ENCODE results near the gene ZFY. TPM values are rescaled to one million over a fixed set of nuclear protein-coding genes. Genes with fewer than 3 reads are reported as not detected.

Gene ZFY
- total and polyA plus RNA-seq, 2 of the 8 experiments (the other 6 are each of a cell fraction or from before 2014, with no cell fraction given): 1.5 to 8.9 TPM

- Histone ChIP-seq H3K14ac (ENCODE audit: insufficient read length) (no peak overlapping the region), H3K4me3 (ENCODE audit: extremely low read depth in 1 of 4, insufficient read depth in 2 of 4, low read depth in 3 of 4, low read length in 4 of 4) (no peak overlapping the region), H3K18ac (ENCODE audit: extremely low read depth, low read length) (no peak overlapping the region), H3K56ac (replicated peaks; ENCODE audit: insufficient read length, low read depth, low read length) (no peak overlapping the region), H2BK120ac (replicated peaks; ENCODE audit: low read depth, low read length) (no peak overlapping the region), H3K9me3 (ENCODE audit: insufficient read depth in 2 of 2, low read depth in 1 of 2, low read length in 1 of 2) (no peaks in the 10 kb centered on the region; a peak in 1 of 4 replicates), H3K23ac (ENCODE audit: insufficient read length) (no peak overlapping the region), H2AK5ac (ENCODE audit: low read depth, low read length) (no peak overlapping the region), H2BK20ac (ENCODE audit: low read length) (no peak overlapping the region), H3K4ac (replicated peaks; ENCODE audit: insufficient read length, low read depth, low read length) (no peak overlapping the region), H3K36me3 (ENCODE audit: control insufficient read depth in 2 of 4, insufficient read depth in 4 of 4, low read length in 3 of 4) (peaks cover 0 to 8% (median 2%) of the 10 kb centered on the region in 4 experiments; a peak in 5 of 8 replicates), H4K5ac (ENCODE audit: insufficient read length, low read depth, low read length) (no peak overlapping the region), H2BK12ac (ENCODE audit: low read depth, low read length) (no peak overlapping the region), H3K9ac (replicated peaks in 1 of 4; ENCODE audit: extremely low read depth in 1 of 4, low read depth in 3 of 4, low read length in 3 of 4) (no peak overlapping the region), H2BK5ac (ENCODE audit: low read depth, low read length) (no peak overlapping the region), H2BK15ac (ENCODE audit: low read length) (no peak overlapping the region), H4K91ac (replicated peaks; ENCODE audit: insufficient read length, low read length) (no peak overlapping the region), H3K27ac (ENCODE audit: low read depth, low read length) (no peak overlapping the region), H4K8ac (ENCODE audit: extremely low read depth, insufficient read depth, low read length) (no peak overlapping the region), H2AFZ (ENCODE audit: low read length) (no peak overlapping the region), H3K79me2 (ENCODE audit: control insufficient read depth in 1 of 2, insufficient read depth in 2 of 2, low read length in 2 of 2) (peaks cover 0 to 22% of the 10 kb centered on the region in 2 experiments; a peak in 2 of 4 replicates), H3K79me1 (ENCODE audit: low read depth, low read length) (no peaks in the 10 kb centered on the region), H4K20me1 (replicated peaks in 1 of 2; ENCODE audit: control insufficient read depth in 1 of 2, insufficient read depth in 2 of 2, low read length in 2 of 2) (no peaks in the 10 kb centered on the region), H3K23me2 (ENCODE audit: low read depth, low read length) (no peaks in the 10 kb centered on the region), H3K27me3 (replicated peaks in 1 of 4; ENCODE audit: control insufficient read depth in 3 of 4, extremely low read depth in 1 of 4, insufficient read depth in 3 of 4, low read length in 3 of 4) (no peaks in the 10 kb centered on the region), H3K4me1 (replicated peaks in 1 of 4; ENCODE audit: control insufficient read depth in 3 of 4, insufficient read depth in 4 of 4, low read length in 3 of 4) (no peaks in the 10 kb centered on the region), H3K4me2 (ENCODE audit: insufficient read depth in 1 of 2, low read depth in 2 of 2, low read length in 2 of 2) (no peak overlapping the region)
- FAIRE-seq (no peak), DNase-seq (ENCODE audit: low read depth in 1 of 2, low spot score in 2 of 2) (no peak)
- POLR2A ChIA-PET (ENCODE audit: partially characterized antibody): no interaction called here
- CTCF ChIA-PET (ENCODE audit: partially characterized antibody): interaction anchor here (0.8 to 0.9 kb wide), 2 partner anchors 8 to 18 kb away, joined by 3 to 4 read pairs; no protein-coding TSS in a partner anchor
- WGBS, 2 experiments (ENCODE audit: extremely low coverage in 1 of 2, insufficient coverage in 1 of 2, insufficient read length in 1 of 2, insufficient replicate concordance in 2 of 2, low coverage in 1 of 2, low lambda C conversion rate in 2 of 2, missing lambda C conversion rate in 1 of 2): 96% methylated on average over 2 of the region's 2 CpGs; no CpG with 5 or more reads in 1 of the 2 experiments
- TF ChIP-seq SRF (IDR thresholded peaks at IDR 0.05; ENCODE audit: low read depth, low read length): no peak
- TF ChIP-seq GTF2F1 (IDR thresholded peaks at IDR 0.05; ENCODE audit: borderline replicate concordance, low read depth, low read length): no peak
- no peak for TF ChIP-seq SIRT6 (IDR thresholded peaks at IDR 0.05; ENCODE audit: low read length)
These were observed 19.6 kb downstream of the ZFY start for GRCh38 chrY:2954735-2955134.

Measured in H1 (cell line).